Right lung (tissue), 5 donors: ENCODE data around the gene EXOC4. TPM values are rescaled to one million over a fixed set of nuclear protein-coding genes. Genes with fewer than 3 reads are reported as not detected.

Source experiments
- DNase-seq, 2 donors: peaks; one replicate each; pipeline ENCODE4 v3.0.0-alpha.2; 2013
- polyA plus RNA-seq, 5 donors: library from polyadenylated mRNA; unstranded; fragments of 120-200 nt; gene quantifications; one replicate each; pipeline versions ENCODE4 v1.2.1 to v1.2.3, GENCODE V29; 2013; ENCODE audit warnings: inconsistent platforms in 1 of 5, low replicate concordance in 1 of 5; ENCODE audit not compliant: insufficient read length in 5 of 5, insufficient read depth in 1 of 5

Gene EXOC4
- polyA plus RNA-seq, 5 donors, result 44.0 to 67.8 (median 61.9) TPM

GRCh38 chr7:133706016-133706415, 453.1 kb downstream of the EXOC4 start:
- no peak for DNase-seq

- no peak for DNase-seq
These were observed 456.4 kb downstream of the EXOC4 start for GRCh38 chr7:133709036-133709880.

DNA sequence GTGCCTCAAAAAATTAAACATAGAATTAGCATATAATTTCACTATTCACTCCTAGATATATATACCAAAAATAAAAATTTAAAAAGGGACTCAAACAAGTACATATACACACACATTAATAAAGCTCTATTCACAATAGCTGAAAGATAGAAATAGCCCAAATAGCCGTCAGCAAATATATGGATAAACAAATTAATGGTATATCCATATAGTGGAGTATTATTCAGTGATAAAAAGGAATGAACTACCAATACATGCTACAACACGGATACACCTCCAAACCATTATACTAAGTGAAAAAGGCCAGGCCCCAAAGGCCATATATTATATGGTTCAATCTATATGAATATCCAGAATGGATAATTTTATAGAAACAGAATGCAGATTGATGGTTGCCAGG, 459.7 kb downstream of the EXOC4 start:
- DNase-seq, result no peak

GRCh38 chr7:133714654-133715053, 461.8 kb downstream of the EXOC4 start:
- no peak for DNase-seq

GRCh38 chr7:133718131-133718530, 465.3 kb downstream of the EXOC4 start:
- DNase-seq, result no peak

DNA sequence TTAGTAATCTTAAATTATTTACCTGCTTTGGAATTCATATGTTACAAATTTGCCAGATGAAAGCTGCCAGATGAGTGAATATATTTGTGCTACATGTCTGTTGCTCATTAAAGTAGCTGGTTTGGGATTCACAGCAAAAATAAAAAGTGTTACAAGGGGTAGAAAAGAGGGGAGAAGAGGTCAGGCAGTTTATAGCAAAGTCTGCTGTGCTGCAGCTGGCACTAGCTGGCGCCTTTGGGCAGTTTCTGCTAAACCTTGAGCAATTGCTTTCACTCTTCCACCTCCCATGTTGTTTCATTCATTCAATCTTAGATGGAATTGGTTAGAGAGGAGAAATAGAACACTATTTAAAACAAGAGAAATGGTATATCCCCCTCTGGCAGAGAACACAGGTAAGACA, 470.2 kb downstream of the EXOC4 start:
- DNase-seq, result no peak

- DNase-seq, result no peak
These were observed 471.3 kb downstream of the EXOC4 start for GRCh38 chr7:133724148-133724547.

DNA sequence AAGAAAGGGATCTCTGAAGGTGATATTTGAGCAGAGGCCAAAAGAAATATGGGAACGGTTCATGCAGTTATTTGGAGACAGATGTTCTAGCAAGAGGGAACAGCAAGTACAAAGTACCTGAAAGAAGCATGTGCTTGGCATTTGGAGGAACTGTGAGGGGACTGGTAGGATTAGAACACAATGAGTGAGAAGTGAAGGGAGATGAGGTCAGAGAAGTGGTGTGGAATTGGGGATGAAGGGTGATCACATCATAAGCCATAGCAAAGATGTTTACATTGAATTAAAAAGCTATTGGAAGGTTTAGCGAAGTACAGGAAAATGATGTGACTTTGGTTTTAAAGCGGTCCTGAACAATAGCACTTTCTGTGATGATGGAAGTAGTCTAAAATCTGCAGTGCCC, 471.8 kb downstream of the EXOC4 start:
- DNase-seq, result no peak

DNA sequence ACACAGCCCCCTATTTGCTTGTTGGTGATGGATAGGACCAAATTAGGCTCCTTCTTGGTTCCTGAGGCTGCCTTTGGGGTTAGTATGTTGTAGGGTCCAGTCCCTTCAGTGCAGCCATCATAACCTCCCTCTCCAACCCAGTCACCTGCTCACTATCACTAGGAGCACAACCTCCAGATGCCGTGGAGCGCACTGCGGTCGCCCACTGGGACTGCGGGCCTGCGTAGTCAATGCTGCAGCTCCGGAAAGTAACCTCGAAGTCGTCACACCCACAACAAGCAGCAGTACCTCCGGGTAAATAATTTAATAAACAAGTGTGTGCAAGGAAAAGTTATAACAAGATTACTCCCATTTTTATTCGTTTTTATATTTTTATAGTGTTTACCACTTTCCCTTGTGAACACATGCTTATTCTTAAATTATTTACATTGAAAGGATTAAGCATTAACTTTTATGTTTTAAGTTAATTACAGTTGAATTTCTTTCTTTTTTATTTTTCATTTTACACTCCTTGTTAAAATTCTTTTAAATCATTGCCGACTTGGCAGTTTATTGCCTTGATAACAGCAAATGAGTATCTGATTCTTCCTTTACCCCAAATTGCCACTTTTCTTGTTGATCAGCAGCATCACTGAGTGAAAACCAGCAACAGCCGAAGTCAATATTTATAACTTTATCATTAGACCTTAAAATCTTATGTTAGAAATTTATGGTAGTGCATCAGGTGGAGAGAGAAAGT, 474.8 kb downstream of the EXOC4 start:
- DNase-seq, result no peak

DNA sequence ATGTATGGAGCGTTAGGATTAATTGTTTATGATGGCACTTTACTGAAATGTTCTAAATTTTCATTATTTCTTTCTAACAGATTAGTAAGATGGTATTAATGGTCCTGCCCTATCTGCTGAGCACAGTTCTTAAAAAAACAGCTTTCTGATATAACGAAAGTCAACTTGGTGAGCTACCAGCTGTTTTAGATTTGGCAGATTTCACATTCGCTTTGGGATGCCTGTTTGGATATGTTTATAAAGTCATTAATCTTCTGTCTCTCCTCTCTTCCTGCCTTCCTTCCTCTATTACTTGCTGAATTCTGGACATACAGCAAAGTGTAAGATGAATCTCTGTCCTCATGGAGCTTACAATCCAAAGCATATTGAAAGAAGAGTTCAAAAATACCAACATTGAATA, 477.5 kb downstream of the EXOC4 start:
- DNase-seq, result no peak

- no peak for DNase-seq
These were observed 480.5 kb downstream of the EXOC4 start for GRCh38 chr7:133733401-133733800.

DNA sequence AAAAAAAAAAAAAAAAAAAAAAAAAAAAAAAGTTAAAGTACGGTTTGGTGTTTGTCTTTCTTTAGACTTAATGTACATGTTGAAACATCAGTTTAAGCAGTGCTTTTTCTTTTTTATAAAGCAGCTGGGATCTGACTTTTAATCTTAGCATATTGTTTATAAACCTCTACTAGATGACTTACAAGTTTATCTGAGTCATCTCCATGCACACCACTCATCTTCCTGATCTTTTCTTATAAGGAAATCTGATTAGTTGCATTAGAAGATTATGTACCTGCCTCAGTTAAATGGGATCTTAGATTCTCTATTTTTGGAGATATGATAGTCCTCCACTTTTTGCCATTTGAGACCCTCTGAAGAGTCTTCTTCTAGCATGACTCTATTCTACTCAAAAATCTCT, 482.3 kb downstream of the EXOC4 start:
- DNase-seq, result no peak

- DNase-seq, result no peak
These were observed 486.9 kb downstream of the EXOC4 start for GRCh38 chr7:133739817-133740216.

GRCh38 chr7:133741078-133741477, 488.2 kb downstream of the EXOC4 start:
- DNase-seq, result no peak

GRCh38 chr7:133741703-133742102, 488.8 kb downstream of the EXOC4 start:
- no peak for DNase-seq

GRCh38 chr7:133742709-133743538, 490.0 kb downstream of the EXOC4 start:
- DNase-seq, result no peak

DNA sequence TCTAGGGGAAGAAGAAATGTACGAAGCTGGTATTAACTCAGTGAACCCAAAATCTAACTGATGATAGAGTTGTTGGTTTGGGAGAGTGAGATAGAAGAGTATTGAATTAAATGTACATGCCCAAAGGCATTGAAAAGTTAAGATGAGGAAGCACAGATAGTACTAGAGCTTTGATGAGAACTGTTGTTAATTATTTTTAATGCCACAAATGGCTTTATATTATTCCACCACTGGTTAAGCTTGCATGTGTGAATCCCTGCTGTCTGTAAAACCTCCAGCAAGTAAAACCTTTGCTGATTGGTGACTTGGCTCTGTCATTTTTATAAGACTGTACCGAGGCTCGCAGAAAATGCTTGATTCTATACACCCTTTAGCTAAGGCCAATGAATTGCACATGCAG, 491.6 kb downstream of the EXOC4 start:
- DNase-seq, result no peak

GRCh38 chr7:133746305-133746704, 493.4 kb downstream of the EXOC4 start:
- DNase-seq, result no peak

- DNase-seq, result no peak
These were observed 494.0 kb downstream of the EXOC4 start for GRCh38 chr7:133746847-133747246.

DNA sequence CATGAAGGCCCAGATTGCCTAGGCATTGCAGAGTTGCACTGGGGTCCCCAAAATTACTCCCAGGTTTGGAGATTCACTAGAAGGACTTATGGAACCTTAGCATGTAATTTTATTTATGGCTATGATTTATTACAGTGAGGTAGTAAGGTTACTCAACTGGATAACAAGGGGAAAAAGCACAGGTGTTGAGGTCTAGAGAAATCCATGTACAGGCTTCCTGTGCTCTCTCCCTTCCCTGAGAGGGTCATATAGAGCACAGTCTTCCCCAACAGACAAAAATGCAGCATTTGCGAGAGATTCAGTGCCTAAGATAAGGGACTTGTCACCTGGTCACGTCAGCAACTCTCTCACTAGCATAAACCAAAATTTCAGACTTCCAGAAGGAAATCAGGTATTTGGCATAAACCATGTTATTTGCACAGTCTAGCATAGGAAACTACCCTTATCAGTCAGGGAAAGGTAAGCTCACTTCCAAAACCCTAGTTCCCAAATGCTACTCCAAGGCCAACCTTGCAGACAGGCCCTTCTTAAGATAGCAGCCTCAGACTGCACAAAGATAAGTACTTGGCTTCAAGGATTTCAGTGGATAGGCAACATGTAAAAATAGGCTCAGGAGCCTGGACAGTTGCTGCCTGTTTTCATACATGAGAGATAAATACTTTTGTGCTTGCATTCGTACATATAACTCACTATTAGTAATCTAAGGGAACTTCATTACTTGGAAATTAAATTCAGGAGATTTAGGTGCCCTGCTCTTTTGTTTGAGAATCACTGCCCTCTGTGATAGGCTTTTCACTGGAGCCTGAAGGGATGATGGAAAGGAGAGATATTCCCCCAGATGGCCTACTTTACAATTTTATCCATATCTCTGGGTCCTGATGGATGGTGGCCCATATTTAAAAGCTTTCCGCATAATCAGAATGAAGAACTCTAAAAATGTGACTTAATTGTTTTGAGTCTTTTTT, 495.8 kb downstream of the EXOC4 start:
- DNase-seq, result no peak

- DNase-seq, result no peak
These were observed 497.4 kb downstream of the EXOC4 start for GRCh38 chr7:133750287-133750686.
